Measurements from ENCODE around the gene TMEM252. TPM values are rescaled to one million over a fixed set of nuclear protein-coding genes. Genes with fewer than 3 reads are reported as not detected.

The TMEM252 gene
- total and polyA plus RNA-seq, 12 donors: 0.03 to 0.51 TPM; not detected in 10

GRCh38 chr9:68493958-68494577, 46.6 kb downstream of the TMEM252 start:
- ATAC-seq (peak in 4 of 8 donors; percentile 23 to 62 (median 48)), DNase-seq (no peak)
- Histone ChIP-seq H3K27ac (peak overlapping the region in 5 of 10 donors; percentile 22 to 72 (median 60)), H3K9me3 (no peaks in the 10 kb centered on the region), H3K4me3 (no peak overlapping the region), H3K27me3 (no peaks in the 10 kb centered on the region), H3K36me3 (peaks cover 0 to 51% (median under 1%) of the 10 kb centered on the region in 9 donors), H3K4me1 (peaks cover 0 to 67% (median 35%) of the 10 kb centered on the region in 9 donors)
- whole genome bisulfite sequencing, 2 donors: 52 to 58% methylated on average over 3 of the region's 3 CpGs
- intact Hi-C loops (cut with DNase I): loop anchor here in 2 of 10 donors (5.0 to 10.0 kb wide), 3 partner anchors 52 to 139 kb away; partner anchors contain the start of gene PGM5 (in 1 of the 2)
- TF ChIP-seq CTCF (IDR thresholded peaks at IDR 0.05): no peak

- ATAC-seq: no peak
- H3K27ac ChIP-seq: peak overlapping the region in 5 of 10 donors; percentile 22 to 72 (median 60)
- H3K4me3 ChIP-seq: no peak overlapping the region
- no peaks in the 10 kb centered on the region for H3K9me3 ChIP-seq
- no peak for DNase-seq
- H3K36me3 ChIP-seq: peaks cover 0 to 51% (median 0%) of the 10 kb centered on the region in 9 donors
- no peaks in the 10 kb centered on the region for H3K27me3 ChIP-seq
- H3K4me1 ChIP-seq: peaks cover 0 to 69% (median 35%) of the 10 kb centered on the region in 9 donors
- intact Hi-C loops (cut with DNase I): loop anchor here in 2 of 10 donors (5.0 to 10.0 kb wide), 3 partner anchors 51 to 139 kb away; partner anchors contain the start of gene PGM5 (in 1 of the 2)
- TF ChIP-seq CTCF (IDR thresholded peaks at IDR 0.05): no peak
Observed at GRCh38 chr9:68493541-68493940, 47.1 kb downstream of the TMEM252 start.

GRCh38 chr9:68492806-68493205, 47.9 kb downstream of the TMEM252 start:
- ATAC-seq: peak in 1 of 8 donors; percentile 17
- no peak for DNase-seq
- H3K27ac ChIP-seq: peak overlapping the region in 5 of 10 donors; percentile 22 to 72 (median 60)
- peaks cover 0 to 70% (median 38%) of the 10 kb centered on the region in 9 donors for H3K4me1 ChIP-seq
- no peaks in the 10 kb centered on the region for H3K27me3 ChIP-seq
- intact Hi-C loops (cut with DNase I): loop anchor here in 2 of 10 donors (5.0 to 10.0 kb wide), 3 partner anchors 51 to 138 kb away; partner anchors contain the start of gene PGM5 (in 1 of the 2)
- TF ChIP-seq CTCF (IDR thresholded peaks at IDR 0.05): no peak
- H3K4me3 ChIP-seq: no peak overlapping the region
- no peaks in the 10 kb centered on the region for H3K9me3 ChIP-seq
- H3K36me3 ChIP-seq: peaks cover 0 to 55% (median 0%) of the 10 kb centered on the region in 9 donors
- WGBS, 2 donors: 26 to 28% methylated on average over 6 of the region's 6 CpGs

GRCh38 chr9:68489646-68490045, 51.0 kb downstream of the TMEM252 start:
- Histone ChIP-seq H3K4me1 (peaks cover 0 to 42% (median 28%) of the 10 kb centered on the region in 9 donors), H3K9me3 (peaks cover 0 to 22% (median 8%) of the 10 kb centered on the region in 11 donors), H3K4me3 (no peak overlapping the region), H3K36me3 (peaks cover 0 to 81% (median 19%) of the 10 kb centered on the region in 9 donors), H3K27ac (peak overlapping the region in 2 of 10 donors; percentile 27 to 64), H3K27me3 (no peaks in the 10 kb centered on the region)
- DNase-seq (no peak), ATAC-seq (no peak)
- 87 to 88% methylated on average over 4 of the region's 4 CpGs for WGBS, 2 donors
- intact Hi-C loops (cut with DNase I): loop anchor here in 2 of 10 donors (5.0 to 10.0 kb wide), 3 partner anchors 47 to 135 kb away; partner anchors contain the start of gene PGM5 (in 1 of the 2)
- no peak for TF ChIP-seq CTCF (IDR thresholded peaks at IDR 0.05)
